SK-N-SH (cell line): ENCODE measurements around the gene CHST3. TPM values are rescaled to one million over a fixed set of nuclear protein-coding genes. Genes with fewer than 3 reads are reported as not detected.

Experiments
- CTCF ChIA-PET: fragments of 300-600, 350-600 bp; formaldehyde crosslinking; extraction: SDS; loops from one replicate; lab custom pipeline; 2021; lab: Yijun Ruan, JAX
- POLR2A ChIA-PET: fragments of 350-600 bp; sonication (Branson Sonifier 250); formaldehyde crosslinking; extraction: SDS; loops from one replicate; lab custom pipeline; 2020; ENCODE audit warnings: antibody characterized with exemption, inconsistent platforms; lab: Yijun Ruan, JAX
- DNase-seq: peaks from one replicate; pipeline ENCODE4 v3.0.0; 2012
- H2AFZ ChIP-seq: fragments of 200-600 bp; sonication (generic); 2 replicates; pipeline ENCODE4 v1.8.1; 2016; ENCODE audit warnings: antibody characterized with exemption, mild to moderate bottlenecking, low read depth
- H3F3A ChIP-seq: fragments of 200-600 bp; sonication (generic); replicated peaks from 2 replicates; pipeline ENCODE3; 2016; ENCODE audit warnings: antibody characterized with exemption, mild to moderate bottlenecking; ENCODE audit not compliant: insufficient read depth
- H3K27ac ChIP-seq, 2 experiments: fragments of 200-500 bp in 1 of 2; fragments of 200-600 bp in 1 of 2; sonication (Bioruptor generic) in 1 of 2; sonication (generic), shearing (Covaris generic) in 1 of 2; 2 replicates each; pipeline versions ENCODE4 v1.5.1 to v1.6.1; 2014 to 2016; ENCODE audit warnings: low read depth in 2 of 2, inconsistent platforms in 1 of 2, low read length in 1 of 2, mild to moderate bottlenecking in 1 of 2, mixed read lengths in 1 of 2
- H3K27me3 ChIP-seq: fragments of 200-600 bp; sonication (generic), shearing (Covaris generic); 2 replicates; pipeline ENCODE4 v1.6.1; 2016; ENCODE audit warnings: mixed run types; ENCODE audit not compliant: insufficient read depth
- H3K36me3 ChIP-seq, 2 experiments: fragments of 200-500 bp in 1 of 2; fragments of 200-600 bp in 1 of 2; sonication (Bioruptor generic) in 1 of 2; sonication (generic) in 1 of 2; replicated peaks in 1 of 2; 2 replicates each; pipeline versions ENCODE3 to v1.5.1; 2014 to 2016; ENCODE audit warnings: low read length in 1 of 2, mild to moderate bottlenecking in 1 of 2; ENCODE audit not compliant: insufficient read depth in 2 of 2, control insufficient read depth in 1 of 2
- H3K4me1 ChIP-seq, 2 experiments: fragments of 200-500 bp in 1 of 2; fragments of 200-600 bp in 1 of 2; sonication (Bioruptor generic) in 1 of 2; sonication (generic), shearing (Covaris generic) in 1 of 2; 2 replicates each; pipeline versions ENCODE4 v1.5.1 to v1.6.1; 2014 to 2016; ENCODE audit warnings: low read depth in 1 of 2, low read length in 1 of 2, mixed run types in 1 of 2; ENCODE audit not compliant: insufficient read depth in 2 of 2, control insufficient read depth in 1 of 2
- H3K4me2 ChIP-seq: fragments of 200-600 bp; sonication (generic), shearing (Covaris generic); 2 replicates; pipeline ENCODE4 v1.6.1; 2017; ENCODE audit warnings: mixed run types
- H3K4me3 ChIP-seq, 2 experiments: fragments of 200-500 bp in 1 of 2; fragments of 200-600 bp in 1 of 2; sonication (Bioruptor generic) in 1 of 2; sonication (generic), shearing (Covaris generic) in 1 of 2; 2 replicates each; pipeline versions ENCODE4 v1.5.1 to v1.8.1; 2014 to 2016; ENCODE audit warnings: low read depth in 2 of 2, inconsistent platforms in 1 of 2, low read length in 1 of 2, mild to moderate bottlenecking in 1 of 2, mixed read lengths in 1 of 2, moderate library complexity in 1 of 2
- H3K79me2 ChIP-seq: fragments of 200-600 bp; sonication (generic); 2 replicates; pipeline ENCODE4 v1.8.1; 2017; ENCODE audit warnings: mild to moderate bottlenecking; ENCODE audit not compliant: insufficient read depth
- H3K9ac ChIP-seq: fragments of 200-600 bp; sonication (generic); 2 replicates; pipeline ENCODE4 v1.6.1; 2017; ENCODE audit warnings: mixed run types
- H3K9me2 ChIP-seq: fragments of 200-600 bp; sonication (generic); 2 replicates; pipeline ENCODE4 v1.6.1; 2017; ENCODE audit warnings: mixed run types
- H3K9me3 ChIP-seq: fragments of 200-600 bp; sonication (generic); 2 replicates; pipeline ENCODE4 v1.6.1; 2017; ENCODE audit warnings: mixed run types, mild to moderate bottlenecking, moderate library complexity
- H4K20me1 ChIP-seq: fragments of 200-600 bp; sonication (generic); 2 replicates; pipeline ENCODE4 v1.6.1; 2017; ENCODE audit warnings: mild to moderate bottlenecking, mixed run types; ENCODE audit not compliant: insufficient read depth
- CHD2 ChIP-seq: fragments of 150-350 bp; IDR thresholded peaks from 2 replicates; pipeline ENCODE4 v1.6.1; 2018; ENCODE audit warnings: low read length; ENCODE audit not compliant: partially characterized antibody
- EZH2phosphoT487 ChIP-seq: fragments of 200-600 bp; sonication (generic); IDR thresholded peaks from 2 replicates; pipeline ENCODE4 v1.6.1; 2017; ENCODE audit warnings: low read depth, mixed run types, mild to moderate bottlenecking, antibody characterized with exemption, moderate library complexity, borderline replicate concordance
- FOXJ3 ChIP-seq: sonication (generic); formaldehyde crosslinking; IDR thresholded peaks from 2 replicates; pipeline ENCODE4 v1.5.1; 2020; ENCODE audit warnings: mild to moderate bottlenecking, missing genetic modification reagents
- GABPA ChIP-seq: IDR thresholded peaks from 2 replicates; pipeline ENCODE4 v1.4.0; 2012; ENCODE audit warnings: low read depth, mild to moderate bottlenecking
- POLR2AphosphoS5 ChIP-seq: IDR thresholded peaks from 2 replicates; pipeline ENCODE4 v1.6.1; 2012; ENCODE audit warnings: low read depth, low read length
- RCOR1 ChIP-seq: fragments of 150-350 bp; IDR thresholded peaks from 2 replicates; pipeline ENCODE4 v1.6.1; 2017; ENCODE audit warnings: antibody characterized with exemption, low read length
- RFX5 ChIP-seq: IDR thresholded peaks from 2 replicates; pipeline ENCODE4 v1.6.1; 2012; ENCODE audit warnings: mild to moderate bottlenecking, improper control_type of control experiment, low read length
- WGBS: methylation state at CpG from one replicate; pipeline ENCODE4 v1.1.6; 2017; ENCODE audit warnings: low lambda C conversion rate; 5-methylcytosine and 5-hydroxymethylcytosine counted together
- polyA plus RNA-seq, 3 experiments: library from polyadenylated mRNA; depleted of rRNA; stranded (reverse); fragments of >200 nt; gene quantifications; 2 replicates each; pipeline ENCODE4 v1.2.3, GENCODE V29; 2012
- TF ChIP-seq, protein P1 (sequence below): IDR thresholded peaks from 2 replicates; pipeline ENCODE4 v1.6.1; 2012; ENCODE audit warnings: mild to moderate bottlenecking, low read depth, low read length, moderate library complexity
- TF ChIP-seq, protein P2 (sequence below): fragments of 150-350 bp; IDR thresholded peaks from 2 replicates; pipeline ENCODE4 v1.6.1; 2016; ENCODE audit warnings: mild to moderate bottlenecking, low read depth, low read length

The CHST3 gene
- polyA plus RNA-seq, 1 of the 3 experiments (the other 2 are of a cell fraction), result 6.0 TPM

DNA sequence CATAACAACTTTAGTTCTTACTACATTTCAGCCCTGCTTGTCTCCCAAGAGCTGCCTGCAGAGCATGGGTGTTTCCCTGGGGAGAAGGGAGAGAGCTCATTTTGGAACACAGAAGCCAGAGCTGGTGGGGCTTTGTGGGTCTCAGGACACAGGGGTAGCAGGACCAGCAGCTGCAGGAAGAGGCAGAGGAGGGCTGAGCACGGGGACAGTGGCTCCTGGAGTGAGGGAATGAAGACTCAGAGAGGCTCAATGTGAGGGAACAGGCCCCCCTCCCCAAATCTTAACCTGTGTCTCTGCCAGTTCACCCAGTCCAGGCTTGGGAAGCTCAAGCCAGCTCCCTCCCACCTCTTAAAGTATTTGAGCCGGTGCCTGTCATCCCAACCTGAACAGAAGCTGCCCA lies 50.0 kb downstream of the CHST3 start (continued):
- TF ChIP-seq, protein P1, sequence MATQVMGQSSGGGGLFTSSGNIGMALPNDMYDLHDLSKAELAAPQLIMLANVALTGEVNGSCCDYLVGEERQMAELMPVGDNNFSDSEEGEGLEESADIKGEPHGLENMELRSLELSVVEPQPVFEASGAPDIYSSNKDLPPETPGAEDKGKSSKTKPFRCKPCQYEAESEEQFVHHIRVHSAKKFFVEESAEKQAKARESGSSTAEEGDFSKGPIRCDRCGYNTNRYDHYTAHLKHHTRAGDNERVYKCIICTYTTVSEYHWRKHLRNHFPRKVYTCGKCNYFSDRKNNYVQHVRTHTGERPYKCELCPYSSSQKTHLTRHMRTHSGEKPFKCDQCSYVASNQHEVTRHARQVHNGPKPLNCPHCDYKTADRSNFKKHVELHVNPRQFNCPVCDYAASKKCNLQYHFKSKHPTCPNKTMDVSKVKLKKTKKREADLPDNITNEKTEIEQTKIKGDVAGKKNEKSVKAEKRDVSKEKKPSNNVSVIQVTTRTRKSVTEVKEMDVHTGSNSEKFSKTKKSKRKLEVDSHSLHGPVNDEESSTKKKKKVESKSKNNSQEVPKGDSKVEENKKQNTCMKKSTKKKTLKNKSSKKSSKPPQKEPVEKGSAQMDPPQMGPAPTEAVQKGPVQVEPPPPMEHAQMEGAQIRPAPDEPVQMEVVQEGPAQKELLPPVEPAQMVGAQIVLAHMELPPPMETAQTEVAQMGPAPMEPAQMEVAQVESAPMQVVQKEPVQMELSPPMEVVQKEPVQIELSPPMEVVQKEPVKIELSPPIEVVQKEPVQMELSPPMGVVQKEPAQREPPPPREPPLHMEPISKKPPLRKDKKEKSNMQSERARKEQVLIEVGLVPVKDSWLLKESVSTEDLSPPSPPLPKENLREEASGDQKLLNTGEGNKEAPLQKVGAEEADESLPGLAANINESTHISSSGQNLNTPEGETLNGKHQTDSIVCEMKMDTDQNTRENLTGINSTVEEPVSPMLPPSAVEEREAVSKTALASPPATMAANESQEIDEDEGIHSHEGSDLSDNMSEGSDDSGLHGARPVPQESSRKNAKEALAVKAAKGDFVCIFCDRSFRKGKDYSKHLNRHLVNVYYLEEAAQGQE, result no peak
- no peak for TF ChIP-seq GABPA

DNA sequence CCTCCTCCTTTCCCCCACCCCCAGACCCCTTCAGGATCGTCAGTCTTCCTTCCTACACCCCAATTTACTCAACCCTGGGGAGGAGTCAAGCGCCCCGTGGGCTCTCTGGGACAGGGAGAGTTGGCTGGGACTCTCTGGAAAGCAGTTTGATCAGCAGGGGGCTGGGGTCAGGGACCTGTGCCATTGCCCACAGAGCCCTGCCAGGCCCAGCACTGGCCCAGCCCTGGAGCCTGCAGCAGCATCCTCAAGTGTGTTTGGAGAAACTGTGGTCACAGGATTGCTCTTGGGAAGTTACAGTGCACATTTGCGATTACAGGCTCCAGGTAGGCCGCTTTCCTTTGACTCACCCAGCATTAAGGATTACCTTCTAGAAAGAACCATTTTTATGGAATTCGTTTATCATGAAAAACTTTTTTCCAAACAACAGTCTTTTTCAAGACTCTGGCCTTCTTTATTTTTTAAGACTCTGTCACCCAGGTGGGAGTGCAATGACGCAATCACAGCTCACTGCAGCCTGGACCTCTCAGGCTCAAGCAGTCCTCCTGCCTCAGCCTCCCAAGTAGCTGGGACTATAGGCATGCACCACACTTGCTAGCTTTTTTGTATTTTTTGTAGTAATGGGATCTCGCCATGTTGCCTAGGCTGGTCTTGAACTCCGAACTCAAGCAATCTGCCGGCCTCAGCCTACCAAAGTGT lies 50.7 kb downstream of the CHST3 start:
- H3K4me3 ChIP-seq, result no peak overlapping the region
- H4K20me1 ChIP-seq, result no peaks in the 10 kb centered on the region
- H3F3A ChIP-seq, result no peaks in the 10 kb centered on the region
- no peak overlapping the region for H3K4me2 ChIP-seq
- POLR2A ChIA-PET, result no interaction called here
- no peak overlapping the region for H2AFZ ChIP-seq
- H3K9me2 ChIP-seq, result no peaks in the 10 kb centered on the region
- TF ChIP-seq RFX5 (no peak), FOXJ3 (CRISPR knock-in tag) (no peak), CHD2 (no peak), RCOR1 (no peak), POLR2AphosphoS5 (no peak), EZH2phosphoT487 (no peak)
- TF ChIP-seq, protein P1, result no peak
- TF ChIP-seq, protein P2, sequence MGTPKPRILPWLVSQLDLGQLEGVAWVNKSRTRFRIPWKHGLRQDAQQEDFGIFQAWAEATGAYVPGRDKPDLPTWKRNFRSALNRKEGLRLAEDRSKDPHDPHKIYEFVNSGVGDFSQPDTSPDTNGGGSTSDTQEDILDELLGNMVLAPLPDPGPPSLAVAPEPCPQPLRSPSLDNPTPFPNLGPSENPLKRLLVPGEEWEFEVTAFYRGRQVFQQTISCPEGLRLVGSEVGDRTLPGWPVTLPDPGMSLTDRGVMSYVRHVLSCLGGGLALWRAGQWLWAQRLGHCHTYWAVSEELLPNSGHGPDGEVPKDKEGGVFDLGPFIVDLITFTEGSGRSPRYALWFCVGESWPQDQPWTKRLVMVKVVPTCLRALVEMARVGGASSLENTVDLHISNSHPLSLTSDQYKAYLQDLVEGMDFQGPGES, result no peak
- 89% methylated on average over 10 of the region's 10 CpGs for WGBS
- H3K9ac ChIP-seq, result no peak overlapping the region
- H3K79me2 ChIP-seq, result peaks cover under 1% of the 10 kb centered on the region; the same call in 1 of the 2 replicates
- H3K27ac ChIP-seq, result no peak overlapping the region
- H3K4me1 ChIP-seq, result peaks cover 4 to 39% of the 10 kb centered on the region in 2 experiments
- no peaks in the 10 kb centered on the region for H3K27me3 ChIP-seq
- CTCF ChIA-PET, result interaction anchor here (1.0 to 3.5 kb wide), 4 partner anchors 29 to 119 kb away, joined by 3 to 19 read pairs (median 10); no protein-coding TSS in a partner anchor
- no peaks in the 10 kb centered on the region for H3K9me3 ChIP-seq
- H3K36me3 ChIP-seq, result peaks cover 0 to 5% of the 10 kb centered on the region in 2 experiments
- no peak for DNase-seq
